Breast epithelium (tissue), 4 donors: ENCODE results near the gene EGFL7. TPM values are rescaled to one million over a fixed set of nuclear protein-coding genes. Genes with fewer than 3 reads are reported as not detected.

Experiments
- DNase-seq, 2 donors: peaks; one replicate each; pipeline ENCODE4 v3.0.0-alpha.2; 2019; ENCODE audit warnings: low spot score in 2 of 2
- H3K27ac ChIP-seq, 2 donors: fragments of 200-600 bp; sonication (generic) in 1 of 2; one replicate each; pipeline ENCODE4 v1.5.1; 2016 to 2019; ENCODE audit warnings: mild to moderate bottlenecking in 1 of 2
- H3K27me3 ChIP-seq, 2 donors: fragments of 200-600 bp; sonication (generic) in 1 of 2; one replicate each; pipeline versions ENCODE4 v1.5.1 to v1.6.0; 2017 to 2019; ENCODE audit warnings: control low read depth in 1 of 2, mild to moderate bottlenecking in 1 of 2
- H3K36me3 ChIP-seq: fragments of 200-600 bp; one replicate; pipeline ENCODE4 v1.5.1; 2019
- H3K4me1 ChIP-seq, 2 donors: fragments of 200-600 bp; sonication (generic); one replicate each; pipeline ENCODE4 v1.5.1; 2016 to 2019; ENCODE audit warnings: control low read depth in 1 of 2
- H3K4me3 ChIP-seq, 3 donors: fragments of 200-600 bp; sonication (generic); 1 replicate in 2 of 3; 2 replicates in 1 of 3; pipeline ENCODE4 v1.5.1; 2016 to 2019; ENCODE audit warnings: mild to moderate bottlenecking in 3 of 3, moderate library complexity in 2 of 3
- H3K9me3 ChIP-seq, 2 donors: fragments of 200-600 bp; sonication (generic) in 1 of 2; one replicate each; pipeline ENCODE4 v1.5.1; 2016 to 2019; ENCODE audit warnings: control low read depth in 1 of 2
- CTCF ChIP-seq, 3 donors: fragments of 450-650 bp; IDR thresholded peaks; one replicate each; pipeline ENCODE4 v1.5.1; 2016 to 2017; ENCODE audit warnings: antibody characterized with exemption in 3 of 3, mild to moderate bottlenecking in 3 of 3, moderate library complexity in 3 of 3
- POLR2A ChIP-seq: fragments of 450-650 bp; IDR thresholded peaks from one replicate; pipeline ENCODE4 v1.6.1; 2016; ENCODE audit warnings: antibody characterized with exemption, mild to moderate bottlenecking, moderate library complexity
- POLR2AphosphoS5 ChIP-seq, 3 donors: sonication (generic); formaldehyde crosslinking; IDR thresholded peaks; one replicate each; pipeline ENCODE4 v1.6.1; 2017; ENCODE audit warnings: antibody characterized with exemption in 3 of 3
- intact Hi-C: fragments of 100-400 bp; cut with DNase I; formaldehyde crosslinking; loops from one replicate; pipeline ENCODE4 v1.15.1; 2023; ENCODE audit warnings: low total_unique reads
- total RNA-seq, 3 donors: library from RNA; depleted of rRNA; stranded (reverse); fragments of >200 nt; gene quantifications; one replicate each; pipeline ENCODE4 v1.1.0, GENCODE V29; 2016

EGFL7 gene
- total RNA-seq, 3 donors from 2014 or later, result 48.9 to 138 (median 53.4) TPM

- Histone ChIP-seq H3K9me3 (no peaks in the 10 kb centered on the region), H3K36me3 (no peaks in the 10 kb centered on the region), H3K27ac (no peak overlapping the region), H3K4me1 (peaks cover 8 to 10% of the 10 kb centered on the region in 2 donors), H3K27me3 (no peaks in the 10 kb centered on the region), H3K4me3 (no peak overlapping the region)
- intact Hi-C loops, result no loop called here
- TF ChIP-seq POLR2A (no peak), POLR2AphosphoS5 (IDR thresholded peaks at IDR 0.05) (no peak), CTCF (IDR thresholded peaks at IDR 0.05) (no peak)
- DNase-seq, result no peak
These were observed 20.0 kb downstream of the EGFL7 start for GRCh38 chr9:136682710-136683109.

GRCh38 chr9:136683173-136683745 lies 20.5 kb downstream of the EGFL7 start:
- intact Hi-C loops, result no loop called here
- Histone ChIP-seq H3K27ac (no peak overlapping the region), H3K9me3 (no peaks in the 10 kb centered on the region), H3K27me3 (no peaks in the 10 kb centered on the region), H3K4me1 (peaks cover 8 to 10% of the 10 kb centered on the region in 2 donors), H3K4me3 (no peak overlapping the region), H3K36me3 (no peaks in the 10 kb centered on the region)
- TF ChIP-seq POLR2AphosphoS5 (IDR thresholded peaks at IDR 0.05) (no peak), POLR2A (no peak), CTCF (IDR thresholded peaks at IDR 0.05) (no peak)
- no peak for DNase-seq

- Histone ChIP-seq H3K36me3 (no peaks in the 10 kb centered on the region), H3K9me3 (no peaks in the 10 kb centered on the region), H3K27me3 (no peaks in the 10 kb centered on the region), H3K4me3 (no peak overlapping the region), H3K4me1 (peaks cover 8 to 10% of the 10 kb centered on the region in 2 donors), H3K27ac (no peak overlapping the region)
- TF ChIP-seq POLR2AphosphoS5 (IDR thresholded peaks at IDR 0.05) (no peak), CTCF (IDR thresholded peaks at IDR 0.05) (no peak), POLR2A (no peak)
- intact Hi-C loops, result no loop called here
- DNase-seq, result no peak
These were observed 21.0 kb downstream of the EGFL7 start for GRCh38 chr9:136683755-136684154.

GRCh38 chr9:136684339-136684738 lies 21.6 kb downstream of the EGFL7 start:
- no peaks in the 10 kb centered on the region for H3K27me3 ChIP-seq
- H3K9me3 ChIP-seq, result no peaks in the 10 kb centered on the region
- H3K36me3 ChIP-seq, result no peaks in the 10 kb centered on the region
- intact Hi-C loops, result no loop called here
- TF ChIP-seq POLR2A (no peak), POLR2AphosphoS5 (IDR thresholded peaks at IDR 0.05) (no peak), CTCF (IDR thresholded peaks at IDR 0.05) (no peak)
- no peak overlapping the region for H3K4me3 ChIP-seq
- H3K27ac ChIP-seq, result no peak overlapping the region
- peaks cover 8 to 10% of the 10 kb centered on the region in 2 donors for H3K4me1 ChIP-seq
- DNase-seq, result no peak

GRCh38 chr9:136684799-136685198 lies 22.1 kb downstream of the EGFL7 start:
- intact Hi-C loops, result no loop called here
- Histone ChIP-seq H3K4me3 (no peak overlapping the region), H3K4me1 (peaks cover 8 to 10% of the 10 kb centered on the region in 2 donors), H3K9me3 (no peaks in the 10 kb centered on the region), H3K27me3 (no peaks in the 10 kb centered on the region), H3K27ac (no peak overlapping the region), H3K36me3 (no peaks in the 10 kb centered on the region)
- TF ChIP-seq CTCF (IDR thresholded peaks at IDR 0.05) (no peak), POLR2A (no peak), POLR2AphosphoS5 (IDR thresholded peaks at IDR 0.05) (no peak)
- DNase-seq, result no peak
